ENCODE results near the gene ATP8B3. TPM values are rescaled to one million over a fixed set of nuclear protein-coding genes. Genes with fewer than 3 reads are reported as not detected.

ATP8B3 gene
- total and polyA plus RNA-seq, 2 of the 13 experiments (the other 11 are each of a cell fraction or from before 2014, with no cell fraction given), result 2.6 to 5.9 TPM

DNA sequence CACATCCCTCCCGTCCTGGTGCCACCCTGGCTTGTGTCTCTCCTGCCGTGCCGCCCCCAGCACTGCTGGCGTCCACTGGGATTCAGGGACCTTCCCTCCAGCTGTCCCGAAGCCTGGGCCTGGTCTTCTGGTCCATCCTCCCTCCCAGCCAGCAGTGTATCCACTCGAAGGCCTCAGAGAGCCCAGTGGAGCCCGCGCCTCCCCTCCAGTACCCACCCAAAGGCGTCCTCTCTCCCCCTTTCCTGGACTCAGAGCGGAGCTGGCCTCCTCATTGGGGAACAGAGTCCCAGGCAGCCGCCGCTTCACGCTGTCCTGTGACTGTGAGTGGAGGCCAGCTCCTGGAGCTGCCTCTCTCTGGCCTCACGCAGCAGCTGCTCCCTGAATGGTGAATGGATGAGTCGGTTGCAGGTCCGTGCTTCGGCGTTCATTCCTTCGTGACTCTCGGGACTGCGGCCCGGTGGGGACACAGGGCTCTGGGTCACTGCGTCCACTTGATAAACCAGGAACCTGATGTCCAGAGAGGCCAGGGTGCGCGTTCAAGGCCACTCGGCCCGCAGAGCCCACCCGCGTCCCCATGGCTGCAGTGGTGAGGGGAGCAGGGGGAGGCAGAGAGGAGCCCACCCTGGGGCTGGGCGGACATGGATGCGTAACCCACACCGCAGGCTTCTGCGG, 46.7 kb downstream of the ATP8B3 start:
- intact Hi-C loops (cut with micrococcal nuclease; ENCODE audit: unreplicated experiment), result loop anchor here (10.0 kb wide), 1 partner anchor 221 kb away; no protein-coding TSS in a partner anchor
- no peak overlapping the region for H3K4me2 ChIP-seq (ENCODE audit: low read depth, low read length)
- H2AFZ ChIP-seq (ENCODE audit: low read length), result no peak overlapping the region
- no peak overlapping the region for H3K4me3 ChIP-seq (replicated peaks in 1 of 3; ENCODE audit: insufficient read depth in 1 of 3, low read depth in 2 of 3, low read length in 3 of 3)
- peak; percentile 78; the same call in 1 of the 2 replicates for TF ChIP-seq EZH2 (conservative IDR thresholded peaks at IDR 0.05; ENCODE audit: low read depth, low read length)
- TF ChIP-seq, protein P1, sequence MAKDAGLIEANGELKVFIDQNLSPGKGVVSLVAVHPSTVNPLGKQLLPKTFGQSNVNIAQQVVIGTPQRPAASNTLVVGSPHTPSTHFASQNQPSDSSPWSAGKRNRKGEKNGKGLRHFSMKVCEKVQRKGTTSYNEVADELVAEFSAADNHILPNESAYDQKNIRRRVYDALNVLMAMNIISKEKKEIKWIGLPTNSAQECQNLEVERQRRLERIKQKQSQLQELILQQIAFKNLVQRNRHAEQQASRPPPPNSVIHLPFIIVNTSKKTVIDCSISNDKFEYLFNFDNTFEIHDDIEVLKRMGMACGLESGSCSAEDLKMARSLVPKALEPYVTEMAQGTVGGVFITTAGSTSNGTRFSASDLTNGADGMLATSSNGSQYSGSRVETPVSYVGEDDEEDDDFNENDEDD (CRISPR knock-in tag; IDR thresholded peaks at IDR 0.05; ENCODE audit: borderline replicate concordance), result no peak
- no peak overlapping the region for H3K9ac ChIP-seq (ENCODE audit: insufficient read depth, low read depth, low read length)
- in situ Hi-C loops (cut with HindIII; ENCODE audit: extremely low pct_ligation_motif_present, low pct_unique_long_range_greater_than_20kb), result loop anchor here (5.0 kb wide), 1 partner anchor 93 kb away; no protein-coding TSS in a partner anchor
- peaks cover 14 to 74% of the 10 kb centered on the region in 2 experiments for H3K27me3 ChIP-seq (ENCODE audit: control insufficient read depth in 1 of 2, insufficient read depth in 2 of 2, low read length in 2 of 2)
- BruUV-seq (replicated peaks), result no TSS peak
- WGBS (ENCODE audit: low lambda C conversion rate), result 12% methylated on average over 12 of the region's 33 CpGs
- H4K20me1 ChIP-seq (ENCODE audit: insufficient read depth, low read length), result peaks cover 5% of the 10 kb centered on the region
- H3K79me2 ChIP-seq (ENCODE audit: insufficient read depth, low read length), result no peaks in the 10 kb centered on the region
- no peaks in the 10 kb centered on the region for H3K36me3 ChIP-seq (replicated peaks in 1 of 2; ENCODE audit: control insufficient read depth in 1 of 2, insufficient read depth in 2 of 2, low read length in 2 of 2)
- FAIRE-seq (no peak), DNase-seq (ENCODE audit: low spot score) (no peak), ATAC-seq (no peak)
- H3K9me3 ChIP-seq (ENCODE audit: low read length), result no peaks in the 10 kb centered on the region
- ChIA-PET POLR2A (no interaction called here), CTCF (ENCODE audit: low intra/inter-chr PET ratio, low total read pairs) (interaction anchor here (3.6 kb wide), 1 partner anchor 93 kb away, joined by 38 read pairs; no protein-coding TSS in a partner anchor)
- H3K27ac ChIP-seq (ENCODE audit: extremely low read length, insufficient read depth, low read length), result no peak overlapping the region
- H3K4me1 ChIP-seq (ENCODE audit: insufficient read depth, low read length), result no peaks in the 10 kb centered on the region

GRCh38 chr19:1764729-1765128, 47.3 kb downstream of the ATP8B3 start:
- Histone ChIP-seq H3K36me3 (replicated peaks in 1 of 2; ENCODE audit: control insufficient read depth in 1 of 2, insufficient read depth in 2 of 2, low read length in 2 of 2) (no peaks in the 10 kb centered on the region), H4K20me1 (ENCODE audit: insufficient read depth, low read length) (peaks cover 5% of the 10 kb centered on the region), H3K9ac (ENCODE audit: insufficient read depth, low read depth, low read length) (no peak overlapping the region), H3K27ac (ENCODE audit: extremely low read length, insufficient read depth, low read length) (no peak overlapping the region), H3K27me3 (ENCODE audit: control insufficient read depth in 1 of 2, insufficient read depth in 2 of 2, low read length in 2 of 2) (peaks cover 18 to 79% of the 10 kb centered on the region in 2 experiments), H3K4me2 (ENCODE audit: low read depth, low read length) (no peak overlapping the region), H2AFZ (ENCODE audit: low read length) (no peak overlapping the region), H3K9me3 (ENCODE audit: low read length) (no peaks in the 10 kb centered on the region), H3K79me2 (ENCODE audit: insufficient read depth, low read length) (no peaks in the 10 kb centered on the region), H3K4me1 (ENCODE audit: insufficient read depth, low read length) (no peaks in the 10 kb centered on the region), H3K4me3 (replicated peaks in 1 of 3; ENCODE audit: insufficient read depth in 1 of 3, low read depth in 2 of 3, low read length in 3 of 3) (no peak overlapping the region)
- intact Hi-C loops (cut with micrococcal nuclease; ENCODE audit: unreplicated experiment), result loop anchor here (10.0 kb wide), 1 partner anchor 220 kb away; no protein-coding TSS in a partner anchor
- no peak for TF ChIP-seq ZNF549 (CRISPR knock-in tag; IDR thresholded peaks at IDR 0.05)
- no peak for TF ChIP-seq HCFC1 (IDR thresholded peaks at IDR 0.05; ENCODE audit: low read depth, low read length)
- TF ChIP-seq RARG (CRISPR knock-in tag; IDR thresholded peaks at IDR 0.05; ENCODE audit: low read depth), result no peak
- TF ChIP-seq ZNF382 (CRISPR knock-in tag; IDR thresholded peaks at IDR 0.05; ENCODE audit: borderline replicate concordance), result no peak
- no peak for TF ChIP-seq ZNF607 (CRISPR knock-in tag; IDR thresholded peaks at IDR 0.05; ENCODE audit: borderline replicate concordance)
- TF ChIP-seq SALL1 (CRISPR knock-in tag; IDR thresholded peaks at IDR 0.05), result no peak
- no peak for TF ChIP-seq ATF7-NPFF (CRISPR knock-in tag; IDR thresholded peaks at IDR 0.05; ENCODE audit: low read depth)
- TF ChIP-seq GTF2F1 (IDR thresholded peaks at IDR 0.05; ENCODE audit: low read length), result no peak
- no peak for TF ChIP-seq SOX5 (CRISPR knock-in tag; IDR thresholded peaks at IDR 0.05; ENCODE audit: borderline replicate concordance)
- 8% methylated on average over 2 of the region's 15 CpGs for WGBS (ENCODE audit: low lambda C conversion rate)
- no TSS peak for BruUV-seq (replicated peaks)
- CTCF ChIA-PET (ENCODE audit: low intra/inter-chr PET ratio, low total read pairs), result no interaction called here
- no peak for DNase-seq (ENCODE audit: low spot score)
- FAIRE-seq, result no peak
- no peak for ATAC-seq
- in situ Hi-C loops (cut with HindIII; ENCODE audit: extremely low pct_ligation_motif_present, low pct_unique_long_range_greater_than_20kb), result loop anchor here (5.0 kb wide), 1 partner anchor 92 kb away; no protein-coding TSS in a partner anchor
- POLR2A ChIA-PET, result no interaction called here
